BE2C (cell line): Measurements from ENCODE around the gene COL26A1.

ENCODE experiments used
- DNase-seq: peaks from one replicate; pipeline ENCODE4 v3.0.0-alpha.2; 2020
- H3K27me3 ChIP-seq: fragments of 250-450 bp; sonication (Bioruptor Pico); 2 replicates; pipeline ENCODE4 v1.5.1; 2020; ENCODE audit warnings: mild to moderate bottlenecking
- H3K36me3 ChIP-seq: fragments of 250-450 bp; sonication (Bioruptor Pico); 2 replicates; pipeline ENCODE4 v1.5.1; 2020; ENCODE audit warnings: mild to moderate bottlenecking
- H3K4me1 ChIP-seq: fragments of 250-450 bp; sonication (Bioruptor Pico); 2 replicates; pipeline ENCODE4 v1.5.1; 2020
- H3K4me3 ChIP-seq: 2 replicates; pipeline ENCODE4 v1.5.1; 2011; ENCODE audit warnings: low read depth, low read length
- H3K9me3 ChIP-seq: fragments of 250-450 bp; sonication (Bioruptor Pico); 2 replicates; pipeline ENCODE4 v1.5.1; 2020
- TF ChIP-seq, protein P1 (sequence below): IDR thresholded peaks from 2 replicates; pipeline ENCODE4 v1.5.1; 2012; ENCODE audit warnings: mild to moderate bottlenecking, low read depth, low read length

COL26A1 gene

DNA sequence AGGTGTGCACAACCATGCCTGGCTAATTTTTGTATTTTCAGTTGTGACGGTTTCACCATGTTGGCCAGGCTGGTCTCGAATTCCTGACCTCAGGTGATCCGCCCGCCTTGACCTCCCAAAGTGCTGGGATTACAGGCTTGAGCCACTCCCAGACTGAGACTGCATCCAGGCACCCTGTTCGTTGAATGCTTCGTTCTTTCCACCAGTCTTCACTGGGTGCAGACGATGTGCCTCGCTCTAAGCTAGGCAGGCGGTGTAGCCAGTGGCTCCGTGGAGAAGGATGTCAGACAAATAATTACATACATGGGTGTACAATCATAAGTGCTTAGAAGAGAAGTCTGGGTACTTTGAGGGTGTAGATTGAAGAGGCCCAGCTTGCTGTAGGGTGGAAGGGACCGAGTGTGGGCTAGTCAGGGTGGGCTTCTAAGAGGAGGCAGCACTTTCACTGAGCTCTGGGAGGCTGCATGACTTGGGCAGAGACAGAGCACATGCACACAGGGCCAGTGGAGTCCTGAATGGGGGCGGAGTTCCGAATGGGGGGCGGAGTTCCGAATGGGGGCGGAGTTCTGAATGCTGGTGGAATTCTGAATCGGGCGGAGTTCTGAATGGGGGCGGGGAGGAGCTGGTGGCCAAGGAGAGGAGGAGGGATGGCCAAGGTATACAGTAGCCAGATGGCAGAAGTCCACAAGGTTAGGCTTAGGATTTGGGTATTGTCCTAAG, 74.3 kb downstream of the COL26A1 start:
- peaks cover 16% of the 10 kb centered on the region for H3K27me3 ChIP-seq
- H3K9me3 ChIP-seq = no peaks in the 10 kb centered on the region
- no peaks in the 10 kb centered on the region for H3K4me1 ChIP-seq
- H3K4me3 ChIP-seq = no peak overlapping the region
- no peaks in the 10 kb centered on the region for H3K36me3 ChIP-seq
- TF ChIP-seq, protein P1, sequence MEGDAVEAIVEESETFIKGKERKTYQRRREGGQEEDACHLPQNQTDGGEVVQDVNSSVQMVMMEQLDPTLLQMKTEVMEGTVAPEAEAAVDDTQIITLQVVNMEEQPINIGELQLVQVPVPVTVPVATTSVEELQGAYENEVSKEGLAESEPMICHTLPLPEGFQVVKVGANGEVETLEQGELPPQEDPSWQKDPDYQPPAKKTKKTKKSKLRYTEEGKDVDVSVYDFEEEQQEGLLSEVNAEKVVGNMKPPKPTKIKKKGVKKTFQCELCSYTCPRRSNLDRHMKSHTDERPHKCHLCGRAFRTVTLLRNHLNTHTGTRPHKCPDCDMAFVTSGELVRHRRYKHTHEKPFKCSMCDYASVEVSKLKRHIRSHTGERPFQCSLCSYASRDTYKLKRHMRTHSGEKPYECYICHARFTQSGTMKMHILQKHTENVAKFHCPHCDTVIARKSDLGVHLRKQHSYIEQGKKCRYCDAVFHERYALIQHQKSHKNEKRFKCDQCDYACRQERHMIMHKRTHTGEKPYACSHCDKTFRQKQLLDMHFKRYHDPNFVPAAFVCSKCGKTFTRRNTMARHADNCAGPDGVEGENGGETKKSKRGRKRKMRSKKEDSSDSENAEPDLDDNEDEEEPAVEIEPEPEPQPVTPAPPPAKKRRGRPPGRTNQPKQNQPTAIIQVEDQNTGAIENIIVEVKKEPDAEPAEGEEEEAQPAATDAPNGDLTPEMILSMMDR = no peak
- DNase-seq = peak; percentile 55

- DNase-seq = no peak
- H3K36me3 ChIP-seq = no peaks in the 10 kb centered on the region
- H3K4me3 ChIP-seq = no peak overlapping the region
- H3K4me1 ChIP-seq = no peaks in the 10 kb centered on the region
- H3K27me3 ChIP-seq = no peaks in the 10 kb centered on the region
- TF ChIP-seq, protein P1 = no peak
- no peaks in the 10 kb centered on the region for H3K9me3 ChIP-seq
These were observed 79.2 kb downstream of the COL26A1 start for GRCh38 chr7:101441890-101442289.

GRCh38 chr7:101442426-101443070, 79.9 kb downstream of the COL26A1 start:
- no peaks in the 10 kb centered on the region for H3K27me3 ChIP-seq
- DNase-seq = no peak
- H3K9me3 ChIP-seq = no peaks in the 10 kb centered on the region
- no peaks in the 10 kb centered on the region for H3K36me3 ChIP-seq
- TF ChIP-seq, protein P1 = no peak
- no peaks in the 10 kb centered on the region for H3K4me1 ChIP-seq
- H3K4me3 ChIP-seq = no peak overlapping the region

GRCh38 chr7:101450064-101450463, 87.4 kb downstream of the COL26A1 start:
- no peaks in the 10 kb centered on the region; the same call in 1 of the 2 replicates for H3K27me3 ChIP-seq

GRCh38 chr7:101453617-101454016, 90.9 kb downstream of the COL26A1 start:
- H3K27me3 ChIP-seq = no peaks in the 10 kb centered on the region; the same call in 1 of the 2 replicates
- no peaks in the 10 kb centered on the region for H3K4me1 ChIP-seq
- H3K36me3 ChIP-seq = no peaks in the 10 kb centered on the region
- no peaks in the 10 kb centered on the region for H3K9me3 ChIP-seq
- DNase-seq = no peak
- H3K4me3 ChIP-seq = no peak overlapping the region
- TF ChIP-seq, protein P1 = no peak

More at GRCh38 chr7:101450064-101450463, 87.4 kb downstream of the COL26A1 start:
- no peaks in the 10 kb centered on the region for H3K4me1 ChIP-seq
- no peaks in the 10 kb centered on the region for H3K9me3 ChIP-seq
- H3K36me3 ChIP-seq = no peaks in the 10 kb centered on the region
- DNase-seq = no peak
- TF ChIP-seq, protein P1 = no peak
- H3K4me3 ChIP-seq = no peak overlapping the region
